Stimulated activated CD4-positive, alpha-beta T cell treated with anti-CD3 and anti-CD28 coated beads, TNF-alpha, amount 100 ng/mL, for 1 hour (primary cell): Measurements from ENCODE around the gene SYP.
"Not testable (repeated sequence)": the region's sequence is repeated elsewhere in the genome, so short reads cannot be mapped to it uniquely, and the experiment has no call there.

Experiments
- DNase-seq, 3 donors: peaks; one replicate each; pipeline ENCODE4 v3.0.0-alpha.2; 2020; ENCODE audit warnings: low read depth in 3 of 3, low spot score in 1 of 3

SYP gene

DNA sequence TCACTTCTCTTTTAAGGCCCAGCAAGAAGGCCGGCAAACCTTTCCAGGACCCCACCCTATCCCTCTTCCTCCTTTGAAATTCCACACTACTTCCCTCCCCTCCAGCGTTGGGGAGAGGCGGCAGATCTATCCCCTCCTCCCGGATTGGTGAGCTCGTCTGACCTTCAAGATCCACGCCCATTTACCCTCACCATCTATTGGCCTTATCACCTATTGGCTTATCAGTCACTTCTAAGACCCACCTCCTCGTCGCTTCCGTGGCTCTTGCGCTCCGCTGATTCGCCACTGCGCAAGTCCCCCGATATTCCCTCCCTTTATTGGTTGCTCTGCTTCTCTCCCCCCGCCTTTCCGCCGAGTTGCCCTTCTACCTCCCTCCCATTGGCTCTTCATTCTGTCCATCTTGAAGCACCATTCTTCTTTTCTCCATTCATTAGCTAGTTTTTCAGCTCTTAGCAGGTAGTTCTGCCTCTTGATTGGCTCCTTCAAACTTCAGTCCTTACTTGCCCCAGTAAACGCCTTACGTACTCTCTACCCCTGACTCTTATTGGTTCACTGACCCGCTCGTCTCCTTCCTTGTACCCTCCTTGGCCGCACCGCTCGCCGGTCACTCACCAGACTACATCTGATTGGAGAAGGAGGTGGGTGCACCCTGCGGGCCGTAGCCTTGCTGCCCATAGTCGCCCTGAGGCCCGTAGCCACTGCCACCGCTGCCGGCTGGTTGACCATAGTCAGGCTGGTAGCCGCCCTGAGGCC lies 9.0 kb downstream of the SYP start:
- DNase-seq = peak; percentile 41 to 70 (median 70)

DNA sequence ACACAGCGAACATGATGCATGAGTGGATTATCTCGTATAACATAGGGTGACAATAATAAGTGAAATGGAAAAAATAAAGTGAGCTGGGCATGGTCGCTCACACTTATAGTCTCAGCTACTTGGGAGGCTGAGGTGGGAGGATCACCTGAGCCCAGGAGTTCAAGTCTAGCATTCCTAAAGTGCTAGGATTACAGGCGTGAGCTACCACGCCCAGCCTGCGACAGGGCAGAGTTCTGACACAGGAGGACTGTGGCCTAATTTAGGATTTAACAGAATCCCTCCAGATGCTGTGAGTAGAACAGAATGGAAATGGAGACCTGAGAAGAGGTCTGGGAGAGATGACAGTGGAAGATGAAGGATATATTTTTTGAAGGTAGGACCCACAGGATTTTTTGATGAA lies 10.4 kb downstream of the SYP start:
- DNase-seq = no peak

DNA sequence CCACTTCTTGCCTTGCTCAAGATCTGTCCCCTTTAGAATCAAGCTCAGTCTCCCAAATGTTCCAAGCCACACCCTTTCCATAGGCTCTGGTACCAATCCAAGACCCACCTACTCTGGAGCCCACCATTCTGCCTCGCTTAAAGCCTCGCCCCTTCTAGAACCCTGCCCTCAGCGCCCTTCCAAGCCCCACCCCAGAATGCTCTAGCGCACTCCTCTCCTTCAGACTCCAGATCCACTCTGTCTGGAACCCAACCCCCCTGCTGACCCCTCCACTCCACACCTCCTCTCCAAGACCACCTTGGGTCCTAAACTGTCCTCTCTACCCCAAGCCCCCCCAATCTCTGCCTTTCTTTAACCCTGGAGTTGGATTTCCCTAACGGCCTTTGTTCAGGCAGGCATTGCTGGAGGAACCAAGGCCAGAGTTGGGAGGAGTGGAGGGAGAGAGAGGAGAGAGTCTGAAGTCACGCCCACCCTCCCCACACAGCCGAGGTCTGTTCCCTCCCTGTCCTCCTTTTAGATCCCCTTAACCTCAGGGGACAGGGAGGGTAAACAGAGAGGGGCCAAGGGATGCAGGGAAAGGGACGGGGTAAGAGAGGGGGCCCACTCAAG lies 11.4 kb downstream of the SYP start:
- no peak for DNase-seq

DNA sequence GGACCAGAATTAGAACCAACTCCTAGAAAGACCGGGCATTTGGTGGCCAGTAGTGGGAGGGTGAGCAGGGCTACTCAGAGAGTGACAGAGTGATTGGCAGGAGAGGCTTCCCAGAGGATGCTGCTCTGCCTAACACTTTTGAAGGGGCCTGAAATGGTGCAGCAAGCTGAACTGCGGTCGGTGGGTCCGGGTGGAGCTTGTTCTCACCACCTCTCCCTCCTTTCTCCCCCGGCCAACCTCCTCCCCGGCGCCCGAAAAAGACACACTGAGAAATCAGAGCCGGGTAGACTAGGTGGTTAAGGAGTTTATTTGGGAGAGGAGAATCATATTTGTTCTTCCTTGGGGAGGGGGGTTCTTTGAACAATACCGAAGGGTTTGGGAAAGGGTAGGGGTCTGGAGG lies 12.5 kb downstream of the SYP start:
- no peak for DNase-seq

DNA sequence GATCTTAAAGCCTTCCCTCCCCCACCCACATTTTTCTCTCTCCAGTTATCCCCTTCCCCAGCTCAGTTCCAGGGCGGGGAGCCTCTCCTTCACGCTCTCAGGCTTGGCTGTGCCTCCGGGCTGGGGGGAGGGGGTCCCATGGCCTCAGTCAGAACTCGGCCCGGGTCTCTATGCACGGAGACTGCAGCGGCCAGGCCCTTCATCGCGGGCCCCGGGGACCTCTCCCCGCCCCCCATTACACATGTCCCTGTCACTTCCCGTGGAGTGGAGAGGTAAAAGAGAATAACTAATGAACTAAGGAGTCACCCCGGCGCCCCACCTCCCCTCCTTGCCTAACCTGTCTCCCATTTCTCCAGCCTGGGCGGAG lies 13.0 kb downstream of the SYP start:
- no peak for DNase-seq

DNA sequence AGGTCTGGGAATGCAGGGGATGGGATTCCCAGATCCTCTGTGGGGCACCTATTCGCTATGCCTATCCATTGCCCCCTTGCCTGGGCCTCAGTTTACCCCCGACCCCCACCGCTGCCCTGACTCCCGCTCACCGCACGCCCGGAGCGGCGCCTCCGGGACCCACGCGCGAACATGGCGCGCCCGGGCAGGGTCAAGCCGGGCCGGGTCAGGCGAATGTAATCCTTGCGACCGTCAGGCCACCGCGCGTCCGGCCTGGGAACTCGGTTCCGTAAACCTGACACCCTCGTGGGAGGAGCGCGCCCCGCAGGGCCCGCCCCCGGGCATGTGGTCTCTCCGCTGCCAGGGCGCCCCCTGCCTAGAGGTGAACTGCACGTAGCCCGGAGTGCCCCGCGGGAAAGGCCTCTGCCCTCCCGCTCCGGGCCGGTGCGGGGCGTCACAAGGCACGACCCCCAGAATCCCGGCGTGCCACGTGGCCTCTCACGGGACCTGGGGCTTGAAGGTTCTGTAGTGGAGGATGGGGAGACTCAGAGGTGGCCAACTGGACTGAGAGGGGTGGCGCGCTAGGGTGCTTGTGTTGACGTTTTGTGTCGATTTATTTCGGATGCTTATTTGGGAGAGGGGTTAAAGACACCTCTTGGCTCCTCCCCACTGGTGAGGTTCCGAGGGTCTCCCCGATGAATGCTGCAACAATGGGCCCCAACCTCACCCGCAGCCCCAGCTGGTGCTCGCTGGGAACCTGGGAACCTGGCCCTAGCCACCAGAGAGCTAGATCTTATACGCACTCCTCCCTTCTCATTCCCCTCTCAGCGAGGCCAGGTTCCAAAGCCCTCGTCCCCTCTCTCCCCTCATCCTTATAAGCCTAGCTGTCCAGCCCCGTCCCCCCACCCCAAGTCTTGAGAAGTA lies 13.6 kb downstream of the SYP start, which contains the start of gene PRICKLE3:
Gene PRICKLE3, minus strand, starts transcription at position 249 of the 903 bp plus-strand sequence. Its CDS starts 76 bp downstream, at position 173.
- peak in 1 of 3 donors; percentile 58 for DNase-seq

DNA sequence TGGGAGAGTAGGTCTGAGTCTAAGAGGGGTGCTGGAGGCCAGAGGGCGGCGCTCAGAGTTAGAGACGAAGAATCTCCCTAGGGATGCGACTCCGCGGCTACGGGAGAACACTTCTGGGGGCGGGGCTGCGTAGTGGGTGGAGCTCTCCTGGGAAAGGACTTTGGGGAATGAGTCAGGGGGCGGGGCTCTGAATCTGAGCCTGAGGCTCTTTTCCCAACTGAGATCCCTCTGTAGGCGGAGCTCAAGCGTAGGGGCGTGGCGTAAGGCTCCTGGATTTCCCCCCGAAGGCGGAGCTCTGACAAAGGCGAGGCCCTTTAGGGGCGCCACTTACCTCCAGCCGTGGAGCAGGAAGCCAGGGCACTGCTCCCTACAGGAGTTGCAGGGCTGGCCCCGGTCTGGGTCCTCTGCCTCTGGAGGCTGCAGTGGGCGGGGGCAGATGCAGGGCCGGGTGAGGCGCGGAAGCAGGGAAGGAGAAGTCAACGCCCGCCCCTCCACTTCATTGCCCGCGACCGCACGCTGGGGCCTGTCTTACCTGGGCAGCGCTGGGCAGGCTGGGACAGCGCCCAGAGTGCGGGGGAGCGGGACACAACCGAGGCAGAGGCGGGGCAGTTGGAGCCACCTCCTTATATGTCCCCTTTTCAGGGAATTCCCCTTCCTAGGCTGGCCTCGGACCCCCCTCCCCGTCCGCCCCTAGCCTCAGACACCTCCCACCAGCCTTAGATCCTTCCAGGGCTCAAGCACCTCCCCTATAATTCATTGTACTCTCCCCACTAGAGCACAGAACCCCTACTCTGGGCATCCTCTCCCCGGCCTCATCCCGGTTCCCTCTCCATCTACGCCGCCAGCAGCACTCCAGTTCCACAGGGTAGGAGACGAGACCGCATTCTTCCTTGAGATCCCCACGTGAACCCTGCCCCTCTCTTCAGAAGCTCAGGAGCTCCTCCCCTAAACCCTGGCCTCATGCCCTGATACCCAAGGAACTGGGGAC lies 15.4 kb downstream of the SYP start:
- DNase-seq = no peak

DNA sequence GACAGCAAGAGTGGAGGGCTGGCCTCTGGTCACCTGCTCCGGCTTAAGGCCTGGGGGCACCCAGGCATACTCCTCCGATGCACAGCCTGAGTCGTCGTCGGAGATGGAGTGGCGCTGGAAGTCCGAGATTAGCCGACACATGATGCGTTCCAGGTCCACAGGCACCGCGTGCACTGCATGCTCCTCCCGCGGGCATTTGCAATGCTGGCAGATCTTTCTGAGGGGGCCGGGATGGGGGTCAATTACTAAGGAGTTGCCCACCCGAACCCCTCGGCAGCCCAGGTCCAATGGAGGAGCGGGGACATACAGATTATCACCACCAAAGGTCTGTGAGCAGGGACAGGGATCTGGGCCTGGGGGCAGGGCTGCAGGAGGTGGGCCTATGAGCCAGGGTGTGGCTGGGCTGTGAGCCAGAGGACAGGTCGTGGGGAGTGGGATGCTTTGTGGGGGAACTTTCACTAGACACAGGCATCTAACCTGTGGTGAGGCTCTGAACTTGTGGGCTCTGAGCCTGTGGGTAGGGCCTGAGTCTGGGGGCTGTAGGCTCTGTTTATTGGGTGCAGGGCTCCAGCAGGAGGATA lies 16.2 kb downstream of the SYP start:
- no peak for DNase-seq

DNA sequence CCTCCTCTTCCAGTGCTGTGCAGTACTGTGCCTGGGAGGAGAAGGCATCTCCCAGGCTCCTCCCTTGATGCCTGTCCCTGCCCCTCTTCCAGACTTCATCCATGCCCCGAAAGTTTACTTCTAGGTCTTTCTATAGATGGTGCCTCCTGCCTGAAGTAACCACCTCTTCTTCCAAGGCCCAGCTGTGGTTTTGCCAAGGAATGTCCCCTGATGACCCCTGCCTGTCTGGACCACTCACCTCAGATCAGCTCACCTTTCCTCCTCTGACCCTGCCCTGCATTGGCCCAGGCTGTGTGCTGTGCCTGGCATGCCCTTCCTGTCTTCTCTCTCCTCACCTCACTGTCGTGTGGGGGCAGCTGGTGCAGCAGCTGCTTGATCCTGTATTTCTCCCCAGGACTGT lies 20.6 kb downstream of the SYP start:
- DNase-seq = no peak

DNA sequence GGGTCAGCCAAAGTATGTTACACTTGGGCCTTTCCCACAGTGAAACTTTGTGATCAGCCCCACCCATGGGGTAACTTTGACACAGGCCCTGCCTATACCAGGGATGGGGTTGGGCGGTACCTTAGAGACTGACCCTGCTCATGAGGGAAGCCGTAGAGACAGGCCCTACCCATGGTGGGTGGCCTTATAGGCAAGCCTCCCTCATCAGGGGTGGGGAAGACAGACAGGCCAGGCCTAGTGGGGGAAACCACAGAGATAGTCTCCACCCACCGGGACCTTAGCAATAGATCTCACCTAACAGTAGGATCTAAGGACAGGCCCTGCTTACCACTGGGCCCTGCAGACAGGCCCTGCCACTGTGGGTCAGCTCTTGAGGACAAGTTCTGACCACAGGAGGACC lies 21.5 kb downstream of the SYP start:
- DNase-seq = no peak

DNA sequence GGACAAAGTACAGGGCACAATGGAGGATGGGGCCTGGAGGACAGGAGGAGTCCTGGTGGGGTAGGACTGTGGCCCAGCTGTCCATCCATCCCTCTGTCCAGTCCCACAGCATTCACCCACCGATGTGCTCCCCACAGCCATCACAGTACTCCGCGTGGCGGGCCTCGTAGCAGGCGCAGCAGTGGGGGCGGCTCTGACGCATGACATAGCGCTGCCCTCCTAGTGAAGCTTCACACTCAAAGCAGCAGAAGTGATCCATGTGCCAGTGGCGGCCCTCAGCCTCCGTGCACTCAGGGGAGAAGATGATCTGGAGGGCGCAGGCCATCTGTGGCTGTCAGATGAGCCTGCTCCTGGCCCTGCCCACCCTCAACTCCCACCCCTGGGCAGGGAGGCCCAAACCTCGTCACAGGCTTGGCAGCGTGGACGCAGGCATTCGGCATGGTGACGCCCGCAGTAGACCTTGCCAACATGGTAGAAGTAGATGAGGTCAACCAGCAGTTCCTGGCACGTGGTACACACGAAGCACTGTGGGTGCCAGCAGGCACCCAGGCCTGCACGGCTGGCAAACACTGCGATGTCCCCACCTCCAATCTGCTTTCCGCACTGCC lies 22.0 kb downstream of the SYP start:
- DNase-seq = no peak

DNA sequence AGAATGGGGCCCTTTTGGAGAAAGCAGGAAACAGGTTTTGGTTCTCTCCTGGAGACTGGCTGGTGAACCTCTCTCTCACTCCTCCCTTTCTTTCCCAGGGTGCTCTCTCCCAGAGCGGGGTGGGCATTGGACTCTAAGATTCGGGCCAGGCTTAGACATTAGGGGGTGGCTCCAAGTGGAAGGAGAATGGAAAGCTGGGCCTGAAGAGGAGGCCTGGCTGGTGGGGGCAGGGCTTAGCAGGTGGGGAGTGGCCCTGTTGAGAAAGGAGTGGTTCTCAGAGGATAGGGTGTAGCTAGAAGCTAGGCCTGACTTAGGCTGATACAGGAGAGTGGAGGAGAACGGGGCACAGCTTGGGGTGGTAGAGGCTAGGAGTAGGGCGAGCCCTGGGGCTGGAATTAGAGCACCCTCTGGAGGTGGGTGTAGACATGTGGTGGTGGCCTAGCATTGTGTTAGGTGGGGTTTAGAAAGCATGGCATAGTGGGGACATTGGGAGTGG lies 22.6 kb downstream of the SYP start:
- no peak for DNase-seq

DNA sequence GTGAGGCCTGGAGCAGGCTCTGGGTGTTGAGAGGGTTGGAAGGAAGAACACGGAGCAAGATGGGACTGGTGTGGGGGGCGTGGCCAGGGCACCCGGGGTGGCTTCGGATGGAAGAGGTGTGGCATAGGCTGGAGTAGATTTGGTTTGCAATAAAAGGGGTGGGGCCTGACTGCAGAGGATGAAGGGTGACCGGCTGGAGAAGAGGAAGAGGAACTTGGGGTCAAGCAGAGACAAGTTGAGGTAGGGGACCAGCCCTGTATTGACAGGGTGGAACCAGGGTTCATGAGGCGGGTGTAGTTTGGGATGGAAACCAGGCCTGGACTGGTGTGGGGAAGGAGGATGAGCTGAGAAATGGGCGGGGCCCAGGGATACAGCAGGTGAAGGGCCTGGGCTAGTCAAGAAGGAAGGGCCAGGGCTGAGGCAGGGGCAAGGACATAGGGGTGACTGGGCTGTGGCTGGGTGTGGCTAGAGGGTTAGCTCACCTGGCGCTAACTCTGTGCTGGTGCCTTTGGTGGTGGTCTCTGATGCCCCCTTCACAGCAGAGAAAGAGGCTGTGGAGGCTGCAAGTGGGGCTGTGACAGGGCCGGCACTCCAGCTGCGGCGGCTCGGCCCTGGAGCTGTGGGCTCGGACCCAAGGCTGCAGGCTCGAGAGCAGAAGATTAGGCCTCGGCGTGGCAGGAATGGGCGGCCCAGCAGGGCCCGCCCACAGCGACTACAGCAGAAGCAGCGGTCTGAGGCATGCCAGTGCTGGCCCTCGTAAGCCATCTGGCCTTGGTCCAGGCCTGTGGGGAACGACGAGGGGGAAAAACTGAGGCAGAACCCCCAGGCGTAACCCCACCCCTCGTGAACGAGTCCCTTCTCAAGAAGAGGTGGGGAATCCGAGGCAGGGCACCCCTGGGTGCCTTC lies 23.3 kb downstream of the SYP start:
- DNase-seq = no peak

DNA sequence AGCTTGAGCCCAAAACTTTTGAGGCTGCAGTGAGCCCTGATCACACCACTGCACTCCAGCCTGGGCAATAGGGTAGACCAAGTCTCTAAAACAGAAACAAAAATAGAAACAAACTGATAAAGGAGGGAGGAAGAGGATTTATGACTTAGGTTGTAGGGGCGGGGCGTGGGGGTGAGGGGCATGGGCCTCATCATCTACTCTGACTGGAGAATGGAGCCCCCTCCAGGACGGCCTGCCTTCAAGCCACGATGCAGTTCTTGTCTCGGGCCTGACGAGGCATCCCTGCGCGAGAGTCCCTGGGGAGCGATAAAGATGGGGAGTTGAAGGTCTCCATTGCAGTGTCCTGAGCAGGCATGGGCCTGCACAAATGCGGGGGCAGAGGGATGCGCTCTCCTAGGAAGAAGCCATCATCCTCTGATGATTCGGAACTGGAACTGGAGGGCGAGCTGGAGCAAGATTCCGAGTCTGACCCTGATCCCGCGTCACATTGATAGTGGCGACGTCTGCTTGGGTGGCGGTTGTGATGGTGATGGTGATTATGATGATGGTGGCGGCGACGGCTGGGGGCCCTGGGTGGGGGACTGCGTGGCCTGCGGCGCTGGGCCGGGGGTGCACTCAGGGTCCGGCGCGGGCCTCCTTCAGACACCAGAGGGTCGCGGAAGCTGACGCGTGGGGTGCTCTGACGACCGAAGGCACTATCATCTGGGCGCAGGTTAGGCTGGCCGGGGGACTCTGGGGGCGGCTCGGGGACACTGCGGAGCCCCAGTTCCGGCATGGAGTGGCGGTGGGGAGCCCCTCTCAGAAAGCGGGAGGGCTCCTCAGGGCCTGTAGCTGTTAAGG lies 24.3 kb downstream of the SYP start:
- no peak for DNase-seq

DNA sequence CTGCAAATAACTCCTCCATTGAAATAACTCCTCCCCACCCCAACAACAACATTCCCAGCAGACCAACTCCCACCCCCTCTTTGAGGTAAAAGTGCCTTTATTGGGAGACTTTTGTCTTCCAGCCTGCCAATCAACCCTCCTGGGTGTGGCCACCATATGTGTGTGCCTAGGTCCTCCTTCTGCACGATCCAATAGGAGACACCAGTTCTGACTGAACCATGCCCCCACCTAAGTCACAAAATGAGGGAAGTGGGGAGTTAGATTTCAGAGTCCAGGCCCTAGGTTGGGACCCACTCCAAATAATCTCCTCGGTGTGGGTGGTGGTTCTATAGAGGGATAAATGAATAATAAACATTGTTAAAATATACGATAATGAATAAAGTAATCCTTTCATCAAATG lies 25.3 kb downstream of the SYP start:
- DNase-seq = no peak

DNA sequence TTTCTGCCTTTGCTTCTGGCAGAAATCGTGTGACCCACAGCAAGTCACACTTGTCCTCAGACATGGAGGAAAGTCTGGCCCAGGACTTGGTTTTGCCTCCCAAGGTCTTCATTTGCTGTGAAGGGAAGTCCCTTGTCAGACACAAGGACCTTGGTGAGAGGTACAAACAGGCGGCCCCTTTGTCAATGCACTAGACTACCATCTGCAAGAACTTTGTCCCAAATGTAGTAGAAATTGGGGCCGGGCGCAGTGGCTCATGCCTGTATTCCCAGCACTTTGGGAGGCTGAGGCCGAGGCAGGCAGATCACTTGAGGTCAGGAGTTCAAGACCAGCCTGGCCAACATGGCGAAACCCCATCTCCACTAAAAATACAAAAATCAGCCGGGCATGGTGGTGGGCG lies 26.4 kb downstream of the SYP start:
- not testable (repeated sequence) for DNase-seq

DNA sequence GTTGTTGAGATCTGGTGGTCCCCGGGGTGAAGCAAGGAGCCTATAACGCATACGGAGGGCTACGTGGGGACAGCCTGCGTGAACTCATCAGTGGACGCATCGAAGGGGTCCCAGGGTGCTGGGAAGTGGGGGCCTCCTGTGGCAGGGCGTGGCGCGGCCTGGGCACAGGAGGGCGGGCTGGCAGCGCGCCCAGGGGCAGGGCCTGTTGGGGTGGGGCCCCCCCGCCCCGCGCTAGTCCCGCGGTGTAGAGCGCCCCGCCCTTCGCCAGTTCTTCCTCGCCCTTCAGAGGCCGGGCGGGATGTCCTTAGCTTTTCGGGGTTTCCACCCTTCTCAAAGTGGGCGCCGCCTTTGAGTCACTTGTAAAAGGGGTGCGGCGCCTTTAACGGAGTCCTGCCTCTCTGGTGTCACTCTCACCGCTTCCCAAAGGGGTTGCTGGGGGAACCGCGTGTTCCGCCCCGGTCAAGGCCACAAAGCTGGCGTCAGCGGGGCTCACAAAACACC lies 27.7 kb downstream of the SYP start:
- peak in 2 of 3 donors; percentile 38 to 44 for DNase-seq
